T-helper 2 cell treated with Interferon-gamma antibody and Interleukin-4, amounts not matched to agents 5 μg/mL and 100 μg/mL, for 36 hours (primary cell): ENCODE results near the gene ASAP2.

Experiments
- DNase-seq: peaks from one replicate; pipeline ENCODE4 v3.0.0; 2021; ENCODE audit warnings: low spot score
- H3K27ac Mint-ChIP-seq: one replicate; pipeline ENCODE4 v1.8.0; 2021; ENCODE audit warnings: mild to moderate bottlenecking, mixed read lengths
- H3K27me3 Mint-ChIP-seq: one replicate; pipeline ENCODE4 v1.8.0; 2021; ENCODE audit warnings: low read depth, mixed read lengths
- H3K36me3 Mint-ChIP-seq: one replicate; pipeline ENCODE4 v1.8.0; 2021; ENCODE audit warnings: low read depth, mixed read lengths
- H3K4me1 Mint-ChIP-seq: one replicate; pipeline ENCODE4 v1.8.0; 2021; ENCODE audit warnings: low read depth, mixed read lengths
- H3K4me3 Mint-ChIP-seq: one replicate; pipeline ENCODE4 v1.8.0; 2022; ENCODE audit warnings: mild to moderate bottlenecking, moderate library complexity, mixed read lengths
- H3K9me3 Mint-ChIP-seq: one replicate; pipeline ENCODE4 v1.8.0; 2021; ENCODE audit warnings: mixed read lengths

ASAP2 gene

DNA sequence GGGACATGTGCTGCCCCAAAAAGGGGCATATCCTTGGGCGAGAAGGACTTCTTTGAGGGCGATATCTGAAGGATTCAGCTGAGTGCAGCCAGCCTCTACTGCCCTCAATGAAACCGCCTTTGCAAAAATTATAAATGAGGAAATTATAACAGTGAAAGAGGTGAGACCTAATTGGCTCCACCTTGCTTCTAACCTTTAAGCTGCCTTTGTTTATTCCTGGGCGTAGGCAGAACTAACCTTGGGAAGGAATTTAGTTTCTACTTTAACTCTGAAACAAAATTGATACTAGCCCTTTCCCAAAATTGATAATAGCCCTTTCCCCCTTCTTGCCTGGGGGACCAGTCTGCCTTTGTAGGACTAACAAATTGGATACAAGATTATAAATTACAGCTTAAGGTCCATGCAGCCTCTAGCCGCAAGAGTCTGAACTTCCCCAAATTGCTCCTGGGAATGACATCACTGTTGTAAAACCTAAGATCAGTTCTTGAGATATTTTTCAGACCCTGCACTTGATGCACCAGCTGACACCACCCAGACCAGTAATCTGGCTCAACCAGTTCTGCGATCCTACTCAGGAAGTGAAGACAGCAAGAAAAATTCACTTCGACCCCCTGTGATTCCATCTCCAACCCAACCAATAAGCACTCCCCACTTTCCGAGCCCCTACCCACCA lies 36.0 kb upstream of the ASAP2 start:
- DNase-seq: no peak
- H3K36me3 Mint-ChIP-seq: no peaks in the 10 kb centered on the region
- peaks cover 21% of the 10 kb centered on the region for H3K27me3 Mint-ChIP-seq

DNA sequence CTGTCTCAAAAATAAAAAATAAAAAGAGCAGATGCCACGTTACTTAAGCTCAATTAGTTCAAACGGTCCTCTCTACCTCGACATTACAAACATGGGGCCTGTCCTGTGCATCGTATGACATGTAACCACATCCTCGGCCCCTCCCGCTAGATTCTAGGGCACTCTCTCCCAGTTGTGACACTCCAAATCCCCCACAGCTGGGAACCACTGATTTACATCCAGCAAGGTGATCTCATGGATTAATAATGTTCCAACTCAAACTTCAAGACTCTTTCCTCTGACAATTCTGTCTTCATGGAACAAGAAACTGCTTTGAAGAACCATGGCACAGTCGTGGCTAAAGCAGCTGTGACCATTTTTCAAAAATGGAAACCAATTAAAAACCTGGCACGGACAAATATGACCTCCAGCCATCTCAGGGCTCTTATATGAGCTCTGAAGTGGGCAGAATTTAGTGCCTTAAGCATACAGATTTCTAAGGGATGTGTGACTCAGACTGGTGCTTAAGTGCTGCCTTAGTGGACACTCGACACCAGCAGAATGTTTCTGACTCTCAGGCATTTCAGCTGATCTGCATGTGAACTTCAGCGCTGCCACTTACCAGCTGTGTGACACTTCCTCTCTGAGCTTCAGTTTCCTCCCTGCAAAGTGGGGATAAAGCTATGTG lies 31.7 kb upstream of the ASAP2 start:
- DNase-seq: no peak
- Mint-ChIP-seq H3K4me1 (no peaks in the 10 kb centered on the region), H3K36me3 (no peaks in the 10 kb centered on the region), H3K27ac (no peak overlapping the region), H3K9me3 (no peaks in the 10 kb centered on the region), H3K4me3 (no peak overlapping the region), H3K27me3 (peaks cover 19% of the 10 kb centered on the region)

More for the DNA sequence above, 36.0 kb upstream of the ASAP2 start:
- H3K4me1 Mint-ChIP-seq: no peaks in the 10 kb centered on the region
- no peak overlapping the region for H3K4me3 Mint-ChIP-seq
- no peaks in the 10 kb centered on the region for H3K9me3 Mint-ChIP-seq
- H3K27ac Mint-ChIP-seq: no peak overlapping the region

GRCh38 chr2:9178110-9178903 lies 28.3 kb upstream of the ASAP2 start:
- Mint-ChIP-seq H3K27me3 (peaks cover 5% of the 10 kb centered on the region), H3K36me3 (no peaks in the 10 kb centered on the region), H3K27ac (no peak overlapping the region), H3K9me3 (no peaks in the 10 kb centered on the region), H3K4me1 (no peaks in the 10 kb centered on the region), H3K4me3 (no peak overlapping the region)
- no peak for DNase-seq

DNA sequence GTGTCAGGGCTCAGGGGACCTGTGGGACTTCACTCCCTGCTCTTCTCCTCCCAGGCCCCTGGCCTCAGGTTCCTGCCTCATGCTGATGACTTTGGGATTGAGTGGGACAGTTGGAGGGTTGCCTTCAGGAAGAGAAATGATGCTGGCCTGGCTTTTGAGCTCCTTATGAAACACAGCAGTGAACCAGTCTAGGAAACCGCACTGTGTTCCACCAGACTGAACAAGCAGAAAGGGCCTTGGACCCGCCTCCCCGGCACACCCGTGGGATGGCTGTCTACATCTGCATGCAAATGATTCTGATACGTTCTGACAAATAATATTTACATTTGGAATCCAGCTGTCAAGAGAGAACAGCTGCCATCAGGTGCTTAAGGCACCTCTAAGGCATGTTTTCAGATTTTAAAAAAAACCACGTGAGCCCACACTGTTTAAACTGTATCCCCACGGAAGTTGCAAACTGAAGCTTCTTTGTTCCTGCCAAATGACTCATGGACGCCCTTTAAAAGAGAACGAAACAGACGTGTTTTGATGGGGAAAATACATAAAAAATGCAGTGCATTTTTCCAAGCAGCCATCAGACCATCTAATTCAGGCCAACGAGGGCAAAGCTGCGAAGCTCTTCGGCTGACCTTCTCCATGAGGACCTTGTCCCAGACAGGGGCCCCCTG lies 27.6 kb upstream of the ASAP2 start:
- Mint-ChIP-seq H3K9me3 (no peaks in the 10 kb centered on the region), H3K27ac (no peak overlapping the region), H3K4me3 (no peak overlapping the region), H3K27me3 (peaks cover 5% of the 10 kb centered on the region), H3K4me1 (no peaks in the 10 kb centered on the region), H3K36me3 (no peaks in the 10 kb centered on the region)
- no peak for DNase-seq

- Mint-ChIP-seq H3K27me3 (peaks cover 5% of the 10 kb centered on the region), H3K4me1 (no peaks in the 10 kb centered on the region), H3K9me3 (no peaks in the 10 kb centered on the region), H3K4me3 (no peak overlapping the region), H3K36me3 (no peaks in the 10 kb centered on the region), H3K27ac (no peak overlapping the region)
- DNase-seq: no peak
Measured at GRCh38 chr2:9179572-9180201, 26.9 kb upstream of the ASAP2 start.

- no peak overlapping the region for H3K27ac Mint-ChIP-seq
- H3K9me3 Mint-ChIP-seq: no peaks in the 10 kb centered on the region
- H3K4me3 Mint-ChIP-seq: no peak overlapping the region
- no peaks in the 10 kb centered on the region for H3K36me3 Mint-ChIP-seq
- DNase-seq: no peak
- H3K4me1 Mint-ChIP-seq: no peaks in the 10 kb centered on the region
- peaks cover 4% of the 10 kb centered on the region for H3K27me3 Mint-ChIP-seq
Measured at GRCh38 chr2:9184361-9184760, 22.3 kb upstream of the ASAP2 start.

DNA sequence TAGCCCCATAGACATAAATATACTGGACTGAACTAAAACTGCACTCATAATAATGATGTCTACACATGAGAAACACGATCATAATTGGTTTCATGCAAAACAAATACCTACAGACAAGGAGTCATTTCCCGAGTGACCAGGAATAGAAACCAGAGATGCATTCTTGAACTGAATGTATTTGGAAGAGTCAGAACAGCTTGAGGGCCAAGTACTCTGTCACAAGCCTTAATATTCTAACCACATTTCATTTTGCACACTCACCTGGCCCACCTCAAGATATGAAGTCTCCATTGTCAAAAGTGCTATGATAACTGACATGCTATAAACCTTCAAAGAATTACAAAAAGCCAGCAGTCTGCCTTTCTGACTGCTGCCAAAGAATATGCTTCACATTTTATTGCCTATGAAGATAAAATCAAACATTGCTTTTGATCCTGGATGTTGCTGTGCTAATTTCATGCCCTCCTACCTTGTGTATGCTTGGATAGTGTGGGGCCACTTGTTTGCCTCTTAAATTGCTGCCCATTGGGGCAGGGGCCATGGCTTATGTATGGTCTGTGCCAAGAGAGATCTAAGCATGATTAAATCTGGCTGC lies 18.9 kb upstream of the ASAP2 start:
- H3K9me3 Mint-ChIP-seq: no peaks in the 10 kb centered on the region
- H3K27me3 Mint-ChIP-seq: peaks cover 4% of the 10 kb centered on the region
- no peak overlapping the region for H3K27ac Mint-ChIP-seq
- H3K36me3 Mint-ChIP-seq: no peaks in the 10 kb centered on the region
- no peaks in the 10 kb centered on the region for H3K4me1 Mint-ChIP-seq
- DNase-seq: no peak
- no peak overlapping the region for H3K4me3 Mint-ChIP-seq

- Mint-ChIP-seq H3K27me3 (peaks cover 5% of the 10 kb centered on the region), H3K4me1 (no peaks in the 10 kb centered on the region), H3K27ac (no peak overlapping the region), H3K4me3 (no peak overlapping the region), H3K9me3 (no peaks in the 10 kb centered on the region), H3K36me3 (no peaks in the 10 kb centered on the region)
- no peak for DNase-seq
Measured at GRCh38 chr2:9188823-9189222, 17.8 kb upstream of the ASAP2 start.

DNA sequence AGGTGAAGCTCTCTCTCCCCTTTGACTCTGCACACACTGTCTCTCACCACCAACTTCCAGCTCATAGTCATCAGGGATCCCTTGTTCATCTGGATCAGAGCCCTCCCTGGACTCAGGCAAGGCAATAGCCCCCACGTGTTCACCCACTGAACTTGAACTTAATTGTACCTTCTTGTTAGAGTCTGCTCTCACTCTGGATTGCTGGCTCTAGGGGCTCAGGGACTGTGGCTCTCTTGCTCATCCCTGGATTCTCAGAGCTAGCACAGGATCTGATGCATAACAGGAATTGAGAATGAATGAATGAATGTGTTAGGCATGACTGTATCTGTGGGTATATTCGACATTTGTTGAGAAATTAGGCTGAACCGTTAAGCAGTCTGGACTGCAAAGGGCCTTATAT lies 16.7 kb upstream of the ASAP2 start:
- DNase-seq: no peak
- peaks cover 5% of the 10 kb centered on the region for H3K27me3 Mint-ChIP-seq
- no peaks in the 10 kb centered on the region for H3K36me3 Mint-ChIP-seq
- H3K27ac Mint-ChIP-seq: no peak overlapping the region
- no peaks in the 10 kb centered on the region for H3K4me1 Mint-ChIP-seq
- H3K4me3 Mint-ChIP-seq: no peak overlapping the region
- no peaks in the 10 kb centered on the region for H3K9me3 Mint-ChIP-seq

GRCh38 chr2:9191041-9191481 lies 15.6 kb upstream of the ASAP2 start:
- Mint-ChIP-seq H3K4me1 (no peaks in the 10 kb centered on the region), H3K9me3 (no peaks in the 10 kb centered on the region), H3K36me3 (no peaks in the 10 kb centered on the region), H3K4me3 (no peak overlapping the region), H3K27me3 (peaks cover 5% of the 10 kb centered on the region), H3K27ac (no peak overlapping the region)
- DNase-seq: no peak

DNA sequence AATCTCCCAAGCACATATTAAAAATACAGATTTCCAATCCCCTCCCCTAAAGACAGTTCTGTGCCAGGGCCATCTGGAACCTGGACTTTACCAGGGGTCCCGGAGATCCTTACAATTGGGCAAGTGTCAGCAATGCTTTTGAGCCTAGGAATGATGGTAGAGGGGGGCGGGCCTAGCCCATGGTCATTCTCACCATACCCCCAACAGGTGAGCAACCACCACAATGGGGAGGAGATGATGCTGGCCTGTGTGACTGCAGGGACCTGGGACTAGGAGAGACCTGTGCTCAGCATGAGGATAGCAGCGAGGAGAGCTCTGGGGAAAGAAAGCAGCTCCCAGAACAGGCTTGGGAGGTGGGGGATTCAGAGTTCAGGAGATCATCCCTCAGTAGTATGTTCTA lies 13.9 kb upstream of the ASAP2 start:
- H3K36me3 Mint-ChIP-seq: no peaks in the 10 kb centered on the region
- DNase-seq: no peak
- H3K9me3 Mint-ChIP-seq: no peaks in the 10 kb centered on the region
- no peaks in the 10 kb centered on the region for H3K4me1 Mint-ChIP-seq
- peaks cover 5% of the 10 kb centered on the region for H3K27me3 Mint-ChIP-seq
- no peak overlapping the region for H3K27ac Mint-ChIP-seq
- no peak overlapping the region for H3K4me3 Mint-ChIP-seq

DNA sequence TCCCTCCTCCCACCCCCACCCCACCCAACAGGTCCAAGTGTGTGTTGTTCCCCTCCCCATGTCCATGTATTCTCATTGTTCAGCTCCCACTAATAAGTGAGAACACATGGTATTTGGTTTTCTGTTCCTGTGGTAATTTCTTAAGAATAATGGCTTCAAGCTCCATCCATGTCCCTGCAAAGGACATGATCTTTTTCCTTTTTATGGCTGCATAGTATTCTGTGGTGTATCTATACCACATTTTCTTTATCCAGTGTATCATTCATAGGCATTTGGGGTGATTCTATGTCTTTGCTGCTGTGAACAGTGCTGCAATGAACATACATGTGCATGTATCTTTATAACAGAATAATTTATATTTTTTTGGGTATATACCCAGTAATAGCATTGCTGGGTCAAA lies 12.3 kb upstream of the ASAP2 start:
- H3K36me3 Mint-ChIP-seq: no peaks in the 10 kb centered on the region
- H3K4me1 Mint-ChIP-seq: no peaks in the 10 kb centered on the region
- no peaks in the 10 kb centered on the region for H3K9me3 Mint-ChIP-seq
- H3K27me3 Mint-ChIP-seq: peaks cover 8% of the 10 kb centered on the region
- no peak overlapping the region for H3K27ac Mint-ChIP-seq
- no peak for DNase-seq
- no peak overlapping the region for H3K4me3 Mint-ChIP-seq

DNA sequence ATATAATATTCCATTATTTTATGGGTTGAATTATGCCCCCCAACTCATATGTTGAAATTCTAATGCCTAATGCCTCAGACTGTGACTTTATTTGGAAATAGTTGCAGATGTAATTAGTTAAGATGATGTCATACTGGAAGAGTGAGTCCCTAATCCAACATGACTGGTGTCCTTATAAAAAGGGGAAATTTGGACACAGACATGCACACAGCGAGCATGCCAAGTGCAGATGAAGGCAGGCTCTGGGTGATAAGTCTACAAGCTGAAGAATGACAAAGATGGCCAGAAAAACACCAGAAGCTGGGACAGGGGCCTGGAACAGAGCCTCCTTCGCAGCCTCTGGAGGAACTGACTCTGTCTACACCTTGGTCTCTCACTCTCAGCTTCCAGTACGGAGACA lies 10.0 kb upstream of the ASAP2 start:
- H3K27ac Mint-ChIP-seq: no peak overlapping the region
- DNase-seq: no peak
- no peaks in the 10 kb centered on the region for H3K4me1 Mint-ChIP-seq
- peaks cover 12% of the 10 kb centered on the region for H3K27me3 Mint-ChIP-seq
- H3K36me3 Mint-ChIP-seq: no peaks in the 10 kb centered on the region
- H3K4me3 Mint-ChIP-seq: no peak overlapping the region
- H3K9me3 Mint-ChIP-seq: no peaks in the 10 kb centered on the region
